ENCODE data around the gene KRTAP12-2.
"Not testable (repeated sequence)": the region's sequence is repeated elsewhere in the genome, so short reads cannot be mapped to it uniquely, and the experiment has no call there.

The KRTAP12-2 gene

GRCh38 chr21:44684077-44684476, 17.4 kb upstream of the KRTAP12-2 start:
- no peak for DNase-seq (ENCODE audit: low spot score)

DNA sequence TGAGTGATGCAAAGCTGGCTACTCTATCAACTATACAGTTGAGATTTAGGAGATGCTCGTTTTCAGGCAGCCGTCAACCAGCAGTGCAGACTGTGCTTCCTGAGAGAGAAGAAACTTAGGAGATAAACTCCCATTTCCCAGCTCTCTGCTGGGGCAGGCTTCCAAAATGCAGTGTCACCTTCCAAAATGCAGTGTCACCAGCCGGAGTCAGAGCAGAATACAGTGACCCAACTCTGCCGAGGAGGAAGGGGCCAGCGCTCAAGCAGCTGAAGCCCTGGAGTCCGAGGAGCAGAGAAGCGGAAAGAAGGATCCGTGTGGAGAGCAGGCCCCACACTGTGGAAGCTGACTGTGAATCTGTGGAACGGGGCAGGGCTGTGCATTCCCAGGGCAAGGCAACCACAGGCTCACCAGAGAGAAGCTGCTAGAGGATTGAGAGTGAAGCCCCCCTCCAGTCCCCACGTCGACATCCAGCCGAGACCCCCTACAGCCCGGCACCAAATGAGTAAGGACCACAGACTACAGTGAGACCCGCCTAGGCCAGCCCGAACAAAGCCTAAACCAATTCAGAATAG, 15.9 kb upstream of the KRTAP12-2 start:
- no peak for DNase-seq (ENCODE audit: low spot score)

GRCh38 chr21:44681861-44682579, 15.3 kb upstream of the KRTAP12-2 start, which contains the start of gene KRTAP12-1:
TSS of gene KRTAP12-1 (minus strand) at chr21:44682163. CDS start at chr21:44682123, 40 bp downstream.
- DNase-seq (ENCODE audit: low spot score), result no peak

DNA sequence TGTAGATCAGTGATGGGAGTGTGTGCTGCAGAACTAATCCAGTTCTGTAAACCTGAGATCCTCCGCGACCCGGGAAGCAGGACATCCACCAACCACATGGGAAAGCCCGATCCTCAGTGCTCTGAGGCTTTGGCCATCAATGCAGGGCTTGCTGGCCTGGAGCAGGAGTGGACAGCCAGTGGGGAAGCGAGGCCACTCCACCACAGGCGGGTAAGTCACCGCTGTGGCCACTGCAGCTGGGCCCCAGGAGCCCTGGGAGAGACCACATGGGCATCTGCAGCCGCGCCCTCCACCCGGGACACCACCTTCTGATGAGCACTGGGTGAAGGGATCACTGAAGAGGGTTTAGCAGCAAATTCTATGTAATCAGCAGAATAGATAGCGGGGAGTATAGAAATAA, 14.4 kb upstream of the KRTAP12-2 start:
- DNase-seq (ENCODE audit: low spot score), result no peak

DNA sequence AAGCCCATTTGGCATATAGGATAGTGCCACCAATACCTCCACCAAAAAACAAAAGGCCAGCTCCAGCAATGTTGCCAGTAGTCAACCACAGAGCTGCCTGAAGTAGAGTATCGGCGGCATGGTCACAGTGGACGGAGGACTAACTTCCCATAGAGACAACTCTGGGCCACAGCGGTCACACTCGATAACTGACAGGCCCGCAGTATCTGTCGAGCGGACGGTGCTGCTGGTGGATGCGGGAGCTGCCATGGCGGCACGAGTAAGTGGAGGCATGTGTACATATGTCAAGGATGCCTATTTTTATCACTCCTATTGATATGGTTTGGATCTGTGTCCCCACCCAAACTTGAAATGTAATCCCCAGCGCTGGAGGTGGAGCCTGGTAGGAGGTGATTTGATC, 11.2 kb upstream of the KRTAP12-2 start:
- no peak for DNase-seq (ENCODE audit: low spot score)

DNA sequence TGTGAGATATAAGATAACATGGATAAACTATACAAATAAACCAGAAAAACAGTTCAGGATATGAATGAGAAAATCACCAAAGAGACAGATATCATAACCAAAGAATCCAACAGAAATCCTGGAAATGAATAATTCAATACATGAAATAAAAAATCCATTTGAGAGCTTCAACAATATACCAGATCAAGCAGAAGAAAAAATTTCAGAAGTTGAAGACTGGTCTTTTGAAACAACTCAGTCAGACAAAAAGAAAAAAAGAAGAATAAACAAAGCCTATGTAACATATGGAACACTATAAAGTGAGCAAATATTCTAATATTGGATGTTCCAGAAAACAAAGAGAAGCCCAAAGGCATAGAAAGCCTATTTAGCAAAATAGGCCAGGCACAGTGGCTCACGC, 5.2 kb upstream of the KRTAP12-2 start:
- DNase-seq (ENCODE audit: low spot score), result no peak

DNA sequence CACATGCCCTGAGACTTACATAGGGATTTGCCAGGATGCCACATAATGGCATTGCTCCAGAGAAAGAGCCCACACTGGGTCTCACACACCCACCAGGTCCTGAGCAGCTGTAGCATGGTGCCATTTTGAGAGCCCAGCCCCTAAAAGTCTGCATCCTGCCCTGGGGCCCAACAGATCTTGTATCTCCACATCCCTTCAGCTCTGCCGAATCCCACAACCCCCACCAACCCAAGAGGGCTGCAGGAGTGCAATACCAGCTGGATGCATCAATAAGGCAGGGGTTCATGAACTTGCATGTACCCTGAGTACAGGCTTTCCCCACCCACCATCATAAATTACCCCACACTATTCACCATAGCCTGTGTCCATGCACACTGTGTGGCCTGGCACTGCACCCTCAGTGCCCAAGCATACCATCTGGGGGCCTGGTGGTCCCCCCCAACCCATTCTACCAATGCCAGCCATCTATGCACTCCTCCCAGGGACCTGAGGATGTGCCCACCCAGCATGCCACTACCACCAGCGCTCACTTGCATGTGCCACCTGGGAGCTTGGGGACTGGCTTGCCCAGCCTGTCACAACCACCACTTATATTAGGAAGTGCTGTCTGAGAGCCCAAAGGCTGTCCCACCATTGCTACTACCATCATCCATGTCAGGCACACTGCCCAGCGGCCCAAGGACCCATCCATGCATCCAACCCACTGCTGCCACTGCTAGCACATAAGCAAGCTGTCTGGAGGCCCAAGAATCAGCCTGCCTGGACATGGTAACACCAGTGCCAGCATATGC, 4.1 kb upstream of the KRTAP12-2 start:
- DNase-seq (ENCODE audit: low spot score), result no peak

DNA sequence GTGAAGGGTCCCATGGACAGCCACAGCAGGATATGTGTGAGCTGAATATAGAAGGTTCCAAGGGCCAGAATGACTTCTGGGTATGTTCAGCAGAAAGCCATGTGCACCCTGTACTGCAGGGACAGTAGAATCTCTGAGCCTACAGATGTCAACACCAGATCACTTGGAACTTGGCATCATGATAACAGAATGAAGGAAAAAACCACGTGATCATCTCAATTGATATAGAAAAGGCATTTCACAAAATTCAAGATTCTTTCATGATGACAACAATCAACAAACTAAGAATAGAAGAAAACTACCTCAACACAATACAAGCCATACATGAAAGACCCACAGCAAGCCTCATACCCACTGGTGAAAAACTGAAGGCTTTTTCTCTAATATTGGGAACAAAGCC, 885 bp upstream of the KRTAP12-2 start:
- no peak for DNase-seq (ENCODE audit: low spot score)

DNA sequence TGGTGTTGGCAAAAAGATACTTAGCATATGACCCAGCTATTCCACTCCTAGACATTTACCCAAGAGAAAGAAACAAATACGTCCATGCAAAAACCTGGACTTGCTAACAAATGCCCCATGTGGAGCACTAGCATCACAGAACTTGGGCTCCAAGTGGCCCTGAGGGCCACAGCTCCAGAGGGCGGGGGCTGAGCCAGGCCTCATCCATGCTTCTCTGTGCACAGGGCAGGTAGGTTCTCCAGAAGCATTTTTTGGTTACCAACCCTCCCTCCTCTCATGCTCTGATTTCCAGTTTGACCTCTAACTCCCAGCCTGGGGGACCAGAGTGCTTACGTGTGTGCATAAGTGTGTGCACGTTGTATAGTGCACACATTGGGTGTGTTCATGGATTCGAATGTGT, 2.0 kb downstream of the KRTAP12-2 start:
- DNase-seq (ENCODE audit: low spot score), result no peak

GRCh38 chr21:44661567-44661966, 5.2 kb downstream of the KRTAP12-2 start:
- DNase-seq (ENCODE audit: low spot score), result not testable (repeated sequence)

DNA sequence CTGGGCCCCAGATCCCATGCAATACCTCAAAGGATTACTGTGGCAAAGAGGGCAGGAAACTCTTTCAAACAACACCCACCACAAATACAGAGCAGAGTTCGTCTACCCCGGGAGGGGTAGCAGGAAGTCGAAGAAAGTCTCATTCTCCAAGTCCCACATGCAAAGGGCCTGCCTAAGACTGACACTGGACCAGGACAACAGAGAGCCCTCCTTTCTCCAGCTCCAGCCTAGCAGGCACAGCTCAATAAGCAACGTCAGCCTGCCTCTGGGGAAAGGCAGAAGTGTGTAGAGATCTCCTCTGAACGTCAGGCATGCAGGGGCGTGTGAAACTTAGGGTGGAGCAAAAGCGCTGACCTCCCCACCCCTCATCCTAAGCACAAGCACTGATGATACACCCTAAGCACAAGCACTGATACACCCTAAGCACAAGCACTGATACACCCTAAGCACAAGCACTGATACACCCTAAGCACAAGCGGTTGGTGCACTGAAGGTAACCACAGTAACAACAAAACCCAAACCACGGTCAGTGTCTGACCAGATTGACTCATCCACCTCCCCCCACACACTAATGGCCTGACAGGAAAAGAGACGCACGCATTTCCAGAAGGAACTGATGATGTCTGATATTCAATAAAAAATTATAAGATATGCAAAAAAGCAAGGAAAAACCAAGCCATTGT, 7.7 kb downstream of the KRTAP12-2 start:
- no peak for DNase-seq (ENCODE audit: low spot score)

DNA sequence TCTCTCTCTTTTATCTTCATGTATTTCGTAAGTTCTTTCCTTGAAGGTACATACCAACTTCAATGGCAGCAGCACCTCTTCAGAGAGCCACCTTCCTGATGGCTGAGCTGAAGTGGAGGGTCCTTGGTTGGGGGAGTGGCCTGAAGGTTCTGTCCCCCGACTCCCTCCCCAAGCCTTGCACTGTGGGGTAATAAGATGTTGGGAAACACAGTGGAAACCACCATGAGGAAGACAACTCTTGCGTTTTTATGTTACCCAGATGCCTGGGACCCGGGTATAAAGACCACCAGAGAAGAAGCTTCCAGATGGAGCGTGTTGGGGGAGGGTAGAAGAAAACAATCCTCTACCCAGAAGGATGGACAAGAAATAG, 8.2 kb downstream of the KRTAP12-2 start:
- no peak for DNase-seq (ENCODE audit: low spot score)

- no peak for DNase-seq (ENCODE audit: low spot score)
Measured at GRCh38 chr21:44657635-44658540, 8.8 kb downstream of the KRTAP12-2 start, which contains the start of gene KRTAP12-3. TSS of gene KRTAP12-3 (plus strand) at chr21:44657932. CDS start at chr21:44657980, 48 bp downstream.

- DNase-seq (ENCODE audit: low spot score), result no peak
Measured at GRCh38 chr21:44656868-44657267, 9.9 kb downstream of the KRTAP12-2 start.

DNA sequence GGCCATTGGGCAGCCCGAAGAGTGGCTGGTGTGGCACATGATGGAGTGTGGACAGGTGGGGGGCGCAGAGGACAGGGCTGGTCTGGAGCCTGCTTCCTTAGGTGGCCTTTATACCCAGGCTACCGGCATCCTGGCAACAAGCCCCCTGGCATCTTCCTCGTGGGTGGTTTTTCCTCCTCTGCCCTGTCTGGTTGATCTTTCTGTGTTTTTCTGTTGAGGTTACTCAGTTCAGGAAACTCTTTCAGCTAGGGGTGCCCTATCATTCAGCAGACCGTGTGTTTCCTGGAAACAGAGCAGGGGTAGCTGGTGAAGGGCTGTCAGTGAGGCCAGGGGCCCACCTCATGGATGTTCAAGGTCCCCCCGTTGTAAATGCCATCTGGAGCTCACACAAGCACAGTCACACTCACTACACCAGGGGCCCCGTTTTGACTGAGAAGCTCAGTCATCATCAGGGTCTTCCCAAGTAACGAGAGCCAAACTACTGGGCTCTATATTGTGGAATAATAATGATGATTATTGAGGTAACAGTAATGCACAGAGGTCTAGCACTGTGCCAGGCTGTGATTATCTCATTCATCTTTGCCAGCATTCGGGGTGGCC, 12.1 kb downstream of the KRTAP12-2 start, which contains the start of gene KRTAP12-4:
Gene KRTAP12-4 (minus strand): TSS at position 84 of the 600 bp plus-strand sequence. CDS start 45 bp downstream, at position 39.
- DNase-seq (ENCODE audit: low spot score), result no peak

DNA sequence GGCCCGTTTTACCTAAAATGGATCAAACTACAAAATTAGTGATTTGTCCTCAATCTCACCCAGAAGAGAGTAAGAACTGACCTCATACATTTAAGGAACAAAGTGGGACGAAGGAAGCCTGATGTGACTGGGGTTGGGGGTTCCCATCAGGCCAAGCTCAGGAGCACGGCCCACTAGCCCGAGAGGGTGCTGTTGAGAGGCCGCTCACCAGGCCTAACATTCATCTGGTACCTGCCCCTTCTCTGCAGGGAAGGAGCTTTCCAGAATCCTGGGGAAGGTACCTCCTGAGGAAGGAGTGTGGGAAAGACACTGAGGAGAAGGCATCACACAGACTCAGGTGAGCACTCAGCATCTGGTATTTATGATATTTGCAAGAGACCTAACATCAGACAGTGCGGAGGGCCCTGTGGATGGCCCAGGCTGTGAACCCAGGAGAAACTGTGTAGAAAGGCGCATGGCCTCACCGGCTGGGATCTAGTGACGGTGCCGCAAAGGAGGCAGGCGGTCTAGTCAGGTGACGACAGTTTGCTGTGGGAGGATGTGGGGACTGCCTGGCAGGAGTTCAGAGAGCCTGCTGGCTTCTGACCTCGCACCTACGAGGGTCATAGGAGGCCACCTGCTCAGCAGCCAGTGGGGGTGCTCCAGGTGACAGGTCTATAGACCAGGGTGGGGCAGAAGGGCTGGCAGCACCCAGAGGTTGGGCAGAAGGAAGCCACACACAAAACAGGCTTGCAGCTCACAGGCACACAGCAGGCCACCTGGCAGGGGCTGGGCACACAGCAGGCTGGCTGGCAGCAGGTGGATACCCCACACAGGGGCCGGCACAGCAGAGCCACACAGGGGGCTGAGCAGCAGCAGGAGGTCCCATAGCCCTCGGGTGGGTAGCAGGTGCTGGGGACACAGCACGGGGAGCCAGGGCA, 12.8 kb downstream of the KRTAP12-2 start:
- no peak for DNase-seq (ENCODE audit: low spot score)

- no peak for DNase-seq (ENCODE audit: low spot score)
Measured at GRCh38 chr21:44653123-44653522, 13.6 kb downstream of the KRTAP12-2 start.

- no peak for DNase-seq (ENCODE audit: low spot score)
Measured at GRCh38 chr21:44650973-44651675, 15.6 kb downstream of the KRTAP12-2 start.

Data from AG20443 (cell line).